Hematopoietic multipotent progenitor cell treated with erythropoietin and hydrocortisone succinate and interleukin-3 and kit ligand, for 6 days (in vitro differentiated cells): Measurements from ENCODE around the gene TSPAN3.

Experiments
- DNase-seq: peaks from one replicate; pipeline ENCODE4 v3.0.0-alpha.2; 2015

The TSPAN3 gene

DNA sequence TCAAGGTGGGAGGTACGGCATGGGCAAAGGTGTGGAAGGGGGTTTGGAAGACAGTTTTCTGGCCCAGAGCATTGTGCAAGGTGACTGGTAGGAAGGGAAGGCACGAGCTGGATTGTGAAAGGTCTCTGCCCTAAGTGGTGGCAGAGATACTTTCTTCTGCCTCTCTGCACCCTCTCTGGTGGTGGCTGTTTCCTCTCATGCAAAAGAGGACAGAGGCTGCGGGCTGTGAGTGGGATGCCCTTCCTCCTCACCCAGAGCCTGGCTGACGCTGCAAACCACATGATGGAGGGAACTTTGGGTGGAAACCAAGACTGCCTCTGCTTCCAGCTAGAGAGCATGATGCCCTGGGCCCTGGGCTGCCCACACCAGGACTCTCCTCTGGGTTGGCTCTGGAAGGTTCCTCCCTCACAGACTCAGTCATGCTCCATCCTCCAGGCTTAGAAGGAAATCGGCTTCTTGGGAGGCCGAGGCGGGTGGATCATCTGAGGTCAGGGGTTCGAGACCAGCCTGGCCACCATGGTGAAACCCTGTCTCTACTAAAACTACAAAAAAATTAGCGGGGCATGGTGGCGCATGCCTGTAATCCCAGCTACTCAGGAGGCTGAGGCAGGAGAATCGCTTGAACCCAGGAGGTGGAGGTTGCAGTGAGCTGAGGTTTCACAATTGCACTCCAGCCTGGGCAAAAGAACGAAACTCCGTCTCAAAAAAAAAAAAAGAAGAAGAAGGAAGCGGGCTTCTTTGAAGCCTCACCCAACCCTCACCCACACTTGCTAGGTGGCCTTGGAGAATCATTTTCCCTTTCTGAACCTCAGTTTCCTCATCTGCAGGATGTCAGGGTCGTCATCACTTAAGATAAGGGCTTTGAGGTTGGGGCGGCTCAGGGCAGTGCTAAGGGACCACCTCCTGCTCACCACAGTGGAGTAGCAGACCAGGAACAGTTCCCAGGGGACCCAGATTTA is 67.7 kb downstream of the TSPAN3 start:
- peak; percentile 59 for DNase-seq

DNA sequence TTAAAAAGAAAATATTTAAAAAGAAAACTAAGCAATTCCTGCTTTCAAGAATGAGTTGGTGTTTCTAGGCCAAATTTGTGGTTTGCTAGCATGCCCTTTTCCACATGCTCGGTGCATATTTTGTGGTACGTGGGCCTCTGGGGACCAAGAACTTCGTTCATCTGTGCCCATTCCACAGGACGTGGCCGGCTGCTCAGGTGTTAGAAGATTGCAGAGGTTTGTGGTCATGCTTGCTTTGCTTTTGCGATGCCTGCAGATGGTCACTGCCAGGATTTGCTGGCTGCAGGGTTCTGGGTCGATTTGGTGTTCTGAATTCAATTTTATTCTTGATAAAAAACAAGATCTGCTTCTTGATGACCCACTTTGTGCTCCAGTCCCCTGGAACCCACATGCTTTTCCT is 68.5 kb downstream of the TSPAN3 start:
- no peak for DNase-seq

DNA sequence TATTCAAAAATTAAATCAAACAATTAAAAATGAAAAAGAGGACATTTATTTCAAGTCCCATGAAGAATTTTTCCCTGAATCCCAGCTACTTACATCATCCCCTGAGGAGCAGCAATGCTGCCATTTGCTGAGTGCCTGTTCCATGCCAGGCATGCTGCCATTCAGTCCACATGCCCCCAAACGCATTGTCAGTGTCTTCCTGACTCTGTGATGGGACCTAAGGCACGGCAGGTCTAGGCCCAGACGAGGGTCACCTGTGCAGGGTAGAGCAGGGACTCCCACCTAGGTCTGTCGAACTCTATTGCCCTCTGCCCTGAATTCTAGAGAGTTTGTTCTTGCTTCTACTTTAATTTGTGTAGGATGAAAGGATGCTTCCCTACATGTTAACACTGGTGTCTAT is 68.9 kb downstream of the TSPAN3 start:
- no peak for DNase-seq

- DNase-seq = no peak
These were observed 69.6 kb downstream of the TSPAN3 start for GRCh38 chr15:77001351-77001750.

DNA sequence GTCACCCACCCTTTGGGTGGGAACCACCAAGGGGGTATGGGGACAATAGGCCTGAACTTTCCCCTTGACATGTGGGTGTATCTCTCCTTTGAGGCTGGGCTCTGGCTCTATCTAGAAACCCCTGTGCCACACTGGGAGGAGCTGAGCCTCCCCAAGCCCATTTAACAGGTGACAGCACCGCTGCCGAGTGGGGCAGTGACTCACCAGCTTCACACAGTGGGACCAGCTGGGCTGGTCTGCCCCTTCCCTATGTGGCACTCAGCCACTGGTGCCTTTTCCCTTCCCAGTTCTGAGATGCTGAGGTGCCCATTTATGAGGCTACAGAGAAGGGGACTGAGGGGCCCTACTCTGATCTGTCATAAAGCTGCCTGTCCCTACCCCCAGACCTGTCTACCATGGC is 70.9 kb downstream of the TSPAN3 start:
- no peak for DNase-seq

DNA sequence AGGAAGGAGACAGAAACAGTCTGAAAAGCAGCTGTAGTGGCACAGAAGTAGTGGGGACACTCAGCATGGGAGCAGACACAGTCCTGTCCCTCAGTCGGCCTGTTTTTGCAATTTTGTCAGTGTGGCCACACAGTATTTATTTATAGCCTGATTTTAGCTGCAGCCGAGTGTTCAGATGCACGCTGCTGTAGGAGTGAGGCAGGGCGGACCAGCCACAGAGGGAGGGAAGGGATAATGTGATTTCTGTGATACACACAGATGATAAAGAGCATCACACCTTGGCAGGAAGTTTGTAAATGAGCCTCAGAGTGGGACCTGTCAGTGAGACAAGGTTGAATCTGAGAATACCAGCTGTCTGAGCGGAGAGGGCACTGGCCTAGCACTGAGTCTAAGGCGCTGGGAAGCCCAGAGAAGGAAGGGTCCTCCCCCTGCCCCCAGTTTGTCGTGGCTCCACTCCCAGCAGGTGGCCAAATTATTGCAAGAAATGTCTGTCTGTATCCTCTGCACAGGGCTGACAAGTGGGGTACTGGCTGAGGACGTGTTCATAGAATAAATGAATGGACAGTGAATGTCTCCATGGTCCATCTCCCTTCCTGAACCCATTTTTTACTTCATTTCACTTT is 72.1 kb downstream of the TSPAN3 start:
- DNase-seq = no peak

DNA sequence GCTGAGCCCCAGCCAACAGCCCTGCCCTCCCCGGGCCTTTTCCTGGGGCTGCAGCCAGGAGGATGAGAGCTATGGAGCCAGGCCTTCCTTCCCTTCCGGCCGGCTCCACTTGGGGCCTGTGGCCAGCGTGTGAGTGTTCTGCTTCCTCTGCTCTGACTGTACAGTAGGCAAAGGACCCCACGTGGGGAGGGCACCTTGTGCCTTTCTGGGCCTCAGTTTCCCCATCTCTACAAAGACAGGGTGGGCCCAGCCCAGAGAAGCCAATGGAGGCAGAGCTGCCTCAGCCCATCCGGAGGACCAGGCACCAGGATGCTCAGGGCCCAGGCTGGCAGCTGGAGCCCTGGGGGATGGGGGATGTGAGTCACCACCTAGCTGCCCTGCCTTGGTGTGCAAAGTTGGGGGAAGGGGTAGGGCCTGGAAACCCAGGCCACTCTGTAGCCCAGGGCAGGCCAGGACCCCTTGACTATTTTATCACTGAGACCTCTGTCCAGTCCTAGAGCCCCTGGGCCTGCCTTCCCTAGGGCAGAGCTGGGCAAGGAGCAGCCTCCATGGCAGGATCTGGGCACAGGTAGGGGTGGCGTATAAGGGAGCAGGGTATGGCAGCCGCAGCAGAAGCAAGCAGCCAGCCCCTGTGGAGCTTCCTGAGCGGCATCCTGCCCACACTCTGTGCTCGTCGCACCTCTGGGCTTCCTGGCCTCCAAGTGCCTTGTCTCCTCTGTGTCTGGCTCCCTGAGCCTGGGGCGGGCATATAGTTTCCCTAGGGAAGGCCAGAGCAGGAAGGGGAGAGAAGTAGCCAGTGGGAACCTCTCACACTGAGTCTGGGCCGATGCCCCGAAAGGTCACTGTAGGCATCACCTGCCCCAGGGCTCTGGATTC is 74.1 kb downstream of the TSPAN3 start:
- DNase-seq = no peak

- no peak for DNase-seq
These were observed 74.8 kb downstream of the TSPAN3 start for GRCh38 chr15:76996076-76996525.

GRCh38 chr15:76994971-76995945 is 75.7 kb downstream of the TSPAN3 start, which contains the start of gene PSTPIP1:
Gene PSTPIP1 (plus strand): TSS chr15:76995126. CDS start chr15:76995574, 448 bp downstream.
- peak; percentile 43 for DNase-seq

GRCh38 chr15:76994496-76994895 is 76.4 kb downstream of the TSPAN3 start:
- DNase-seq = no peak

DNA sequence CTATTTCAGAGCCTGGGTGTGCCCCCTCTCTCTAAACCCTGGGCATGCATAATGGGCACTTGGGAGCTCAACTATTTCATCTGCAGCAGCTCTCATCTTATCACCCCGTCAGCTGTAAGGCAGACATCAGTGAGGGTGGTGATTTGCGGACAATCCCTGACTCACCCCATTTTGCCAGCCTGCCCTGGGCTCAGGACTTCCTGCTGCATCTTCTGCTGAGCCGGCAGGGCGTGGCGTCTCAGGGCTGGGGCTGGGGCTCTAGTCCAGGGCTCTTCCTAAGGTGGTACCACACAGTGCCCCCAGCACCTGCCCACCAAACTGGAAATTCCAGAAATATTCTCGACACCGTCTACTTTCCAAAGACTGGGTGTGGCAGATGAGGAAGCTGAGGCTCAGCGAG is 76.9 kb downstream of the TSPAN3 start:
- DNase-seq = no peak

DNA sequence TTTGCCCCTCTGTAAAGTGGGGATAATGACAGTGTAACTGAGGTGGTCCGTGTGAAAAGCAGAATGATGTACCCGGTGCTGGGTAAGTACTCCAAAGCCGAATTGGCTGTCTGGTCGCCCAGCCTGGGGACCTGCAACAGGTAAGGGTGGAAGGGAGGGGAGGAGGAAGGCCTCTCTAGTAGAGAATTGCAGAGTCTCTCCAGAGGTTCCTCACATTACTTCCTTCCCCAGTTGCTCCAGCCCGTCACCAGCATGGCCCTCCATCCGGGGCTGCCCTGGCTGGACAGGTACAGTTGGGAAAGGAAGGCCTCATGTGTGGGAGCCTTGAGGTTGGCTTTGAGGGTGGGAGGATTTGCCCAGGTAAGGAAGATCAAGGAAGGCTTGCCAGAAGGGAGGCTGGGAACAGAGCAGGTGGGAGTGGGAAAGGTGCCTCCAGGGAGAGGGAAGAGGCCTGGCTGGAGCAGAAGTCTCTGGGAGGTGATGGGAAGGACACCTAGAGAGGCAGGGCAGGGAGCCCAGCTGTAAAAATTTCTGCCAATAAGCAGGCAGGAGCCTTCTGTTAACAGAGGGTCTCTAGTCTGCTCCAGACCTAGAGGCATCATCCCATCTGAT is 77.7 kb downstream of the TSPAN3 start:
- DNase-seq = no peak

GRCh38 chr15:76991741-76992645 is 78.9 kb downstream of the TSPAN3 start:
- no peak for DNase-seq
